CD4-positive, alpha-beta T cell treated with Interferon alpha-2 for 1 hour (primary cell): Measurements from ENCODE around the gene GLCE.

Source experiments
- DNase-seq, 2 donors: peaks; one replicate each; pipeline ENCODE4 v3.0.0-alpha.2; 2020 to 2022

The GLCE gene

DNA sequence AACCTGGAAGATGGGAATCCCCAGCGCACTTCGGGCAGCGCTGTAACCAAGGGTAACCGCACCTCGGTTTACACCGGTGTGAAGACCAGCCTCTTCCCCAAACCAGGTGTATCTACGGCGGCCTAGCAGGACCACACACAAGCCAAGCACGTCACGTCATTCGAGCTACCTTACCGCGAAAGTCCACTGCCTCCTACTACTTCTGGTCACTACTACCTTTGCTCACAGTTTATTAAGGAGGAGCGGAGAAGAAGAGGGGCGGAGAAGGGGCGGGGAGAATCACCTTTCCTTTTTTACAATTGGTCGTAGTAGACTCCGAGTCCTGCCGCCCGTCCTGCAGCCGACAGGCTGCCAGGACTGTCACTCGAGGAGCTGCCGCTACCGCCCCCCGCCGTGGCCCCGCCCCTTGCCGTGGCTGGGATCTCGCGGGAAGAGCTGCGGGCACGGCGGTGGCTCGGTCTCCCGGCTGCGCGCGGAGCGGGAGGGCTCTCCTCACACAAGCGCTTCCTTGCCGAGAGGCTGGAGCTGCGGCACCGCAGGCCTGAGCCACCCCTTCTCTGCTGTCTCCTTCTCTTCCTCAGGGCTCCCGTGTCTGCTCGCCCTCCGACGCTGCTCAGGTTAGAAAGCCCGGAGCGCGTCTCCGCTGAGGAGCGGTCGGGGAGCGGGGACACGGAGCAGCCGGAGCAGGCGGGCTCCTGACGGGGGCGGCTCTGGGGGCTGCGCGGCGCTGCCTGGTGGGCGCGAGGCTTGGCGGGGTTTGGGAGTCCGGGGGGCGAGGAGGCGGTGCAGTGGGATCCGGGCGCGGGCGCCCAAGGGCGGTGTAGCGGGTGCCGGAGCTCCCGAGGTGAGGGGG is at the start of gene GLCE:
Gene GLCE (plus strand): TSS at position 495 of the 853 bp plus-strand sequence. CDS start 95,172 bp downstream, outside the sequence.
- peak; percentile 93 to 95 for DNase-seq

DNA sequence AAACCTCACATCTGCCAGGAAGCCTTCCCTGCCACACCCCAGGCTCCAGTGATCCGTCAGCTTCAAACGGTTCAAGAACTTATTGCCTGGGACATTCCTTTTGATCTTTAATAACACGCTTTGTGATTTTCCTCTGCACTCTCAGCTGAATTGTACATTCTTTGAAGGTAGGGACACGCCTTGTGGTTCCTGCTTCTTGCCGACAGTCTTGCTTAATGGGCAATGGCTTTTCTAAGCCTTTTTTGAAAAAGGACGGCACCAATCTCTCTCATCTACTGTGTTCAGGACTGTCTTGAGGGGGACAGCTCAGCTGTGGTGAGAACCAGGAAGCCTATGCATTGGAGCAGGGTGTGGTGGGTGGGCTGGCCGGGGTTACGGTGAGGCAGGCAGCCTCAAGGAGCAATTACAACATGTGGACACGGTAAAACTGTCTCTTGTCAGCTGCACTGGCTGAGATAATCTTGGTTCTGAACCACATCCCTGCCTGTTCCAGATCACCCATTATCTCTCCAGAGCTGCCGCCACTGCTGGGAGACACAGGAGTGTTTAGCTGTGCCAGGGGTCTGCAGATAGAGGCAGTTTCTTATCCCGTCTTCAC is 46.0 kb upstream of the GLCE start:
- no peak for DNase-seq

DNA sequence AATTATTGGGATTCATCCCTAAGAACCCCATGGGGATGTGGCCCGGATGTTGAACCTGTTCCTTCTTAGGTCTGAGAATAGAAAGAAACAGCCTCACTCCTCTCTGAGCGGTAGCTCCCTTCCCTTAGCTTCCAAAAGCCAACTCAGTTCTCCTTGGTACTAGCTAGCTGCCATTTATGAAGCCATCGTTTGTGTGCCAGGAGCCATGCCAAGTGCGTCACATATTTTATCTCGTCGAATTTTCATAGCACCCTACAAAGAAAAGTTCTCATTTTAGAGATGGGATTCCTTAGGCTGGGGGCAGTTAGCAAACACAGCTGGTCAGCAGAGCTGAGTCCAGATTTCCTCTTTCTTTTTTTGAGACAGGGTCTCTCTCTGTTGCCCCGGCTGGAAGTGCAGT is 45.4 kb upstream of the GLCE start:
- no peak for DNase-seq

DNA sequence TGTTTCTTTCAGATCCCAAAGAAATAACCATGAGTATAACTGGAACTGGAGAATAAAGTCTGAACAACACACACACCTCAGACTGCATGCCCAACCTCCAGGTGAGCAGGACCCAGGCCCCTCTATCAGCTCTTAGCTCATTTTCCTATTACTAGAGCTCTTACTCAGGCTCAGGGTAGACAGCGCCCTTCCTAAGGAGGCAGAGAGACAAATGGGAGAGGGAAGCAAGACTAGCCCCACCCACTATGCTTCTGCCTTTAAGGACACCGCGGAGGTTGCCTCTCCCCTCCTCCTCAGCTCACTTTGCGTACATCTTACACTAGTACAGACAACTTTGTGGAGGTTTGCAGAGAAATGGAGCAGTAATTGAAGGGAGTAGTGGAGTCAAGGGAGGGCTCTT is 44.0 kb upstream of the GLCE start:
- no peak for DNase-seq

DNA sequence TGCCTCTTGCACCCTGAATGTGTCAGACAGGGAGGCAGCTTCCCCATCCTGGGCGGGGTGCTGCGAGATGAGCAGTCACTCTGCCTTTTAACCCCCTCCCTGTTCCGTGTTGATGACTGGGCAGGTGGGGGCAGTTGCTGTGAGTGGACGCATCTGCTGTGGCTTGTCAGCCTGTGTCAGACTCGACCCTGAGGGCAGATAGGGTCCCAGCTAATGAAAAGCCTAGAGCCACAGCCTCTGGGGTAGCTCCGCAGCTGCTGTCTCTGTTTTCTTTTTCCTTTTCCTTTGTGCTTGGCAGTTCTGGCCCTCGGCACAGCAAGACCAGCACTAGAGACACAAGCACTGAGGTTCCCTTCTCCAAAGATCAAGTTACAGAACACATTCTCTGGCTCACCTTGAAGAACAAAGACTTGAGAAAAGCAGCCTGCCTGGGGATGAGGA is 43.0 kb upstream of the GLCE start:
- DNase-seq: no peak

DNA sequence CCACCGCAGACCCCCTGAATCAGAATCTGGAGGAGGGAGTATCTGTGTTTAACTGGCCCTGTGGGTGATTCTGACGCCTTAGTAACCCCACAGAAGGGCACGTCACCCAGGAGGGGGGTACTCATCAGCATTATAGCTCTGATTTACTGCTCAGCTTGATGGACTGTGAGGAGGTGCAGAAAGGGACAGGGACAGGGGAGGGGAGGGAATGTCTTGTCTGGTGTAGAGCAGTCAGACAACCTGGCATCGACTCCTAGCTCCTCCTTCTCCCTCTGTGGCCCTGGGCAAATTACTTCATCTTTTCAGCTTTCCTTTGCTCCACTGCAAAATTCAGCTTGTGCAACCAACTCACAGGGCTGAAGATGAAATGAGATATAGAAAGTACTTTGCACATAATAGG is 42.3 kb upstream of the GLCE start:
- no peak for DNase-seq

DNA sequence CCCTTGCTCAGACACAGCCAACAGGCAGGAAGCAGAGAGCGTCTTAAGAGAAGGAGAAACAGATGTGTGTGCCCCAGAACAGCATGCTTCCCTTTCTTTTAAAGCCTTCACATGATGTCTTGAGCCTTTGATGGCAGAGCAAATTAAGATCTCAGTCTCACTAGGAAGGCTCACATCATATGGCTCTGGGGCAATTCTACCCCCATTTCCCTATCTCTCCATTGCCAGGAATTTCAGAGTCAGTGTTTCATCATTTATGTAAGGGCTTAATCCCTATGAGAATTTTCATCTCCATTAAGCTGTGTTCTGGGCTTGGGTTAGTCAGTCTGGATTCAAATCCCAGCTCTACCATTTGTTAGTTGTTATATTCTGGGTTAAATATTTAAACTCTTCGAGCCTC is 41.4 kb upstream of the GLCE start:
- no peak for DNase-seq

DNA sequence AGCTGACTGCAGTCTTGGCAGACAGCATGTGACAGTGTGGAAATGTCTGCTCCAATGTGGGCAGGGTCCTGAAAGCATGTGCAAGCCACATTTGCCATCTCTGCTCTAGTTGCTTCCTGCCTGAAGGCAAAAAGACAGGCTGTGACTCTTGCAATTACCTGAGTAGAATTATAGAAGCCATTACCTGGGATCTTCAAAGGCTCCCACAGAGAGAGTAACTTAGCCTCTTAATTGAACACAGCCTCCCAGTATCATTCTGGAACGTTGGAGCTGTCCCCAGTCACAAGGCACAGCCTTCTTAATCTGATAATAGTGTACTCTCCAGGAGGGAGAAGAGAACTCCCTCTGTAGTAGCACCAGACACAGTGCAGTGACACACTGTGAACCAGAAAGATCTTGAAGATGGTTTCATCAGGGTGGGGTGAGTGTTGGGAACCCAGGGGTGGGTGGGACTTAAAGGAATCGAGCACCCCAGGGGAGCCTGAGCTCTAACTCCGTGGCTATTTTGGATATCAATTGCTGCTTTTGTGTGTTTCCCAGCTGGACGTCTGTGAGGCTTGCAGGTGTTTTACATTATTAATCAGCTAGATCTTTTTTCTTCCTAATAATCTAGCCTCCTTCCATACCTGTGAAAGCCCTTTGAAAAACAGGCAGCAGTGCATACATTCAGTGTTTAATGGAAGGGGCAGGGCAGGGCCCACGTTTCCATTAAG is 40.6 kb upstream of the GLCE start:
- DNase-seq: no peak

DNA sequence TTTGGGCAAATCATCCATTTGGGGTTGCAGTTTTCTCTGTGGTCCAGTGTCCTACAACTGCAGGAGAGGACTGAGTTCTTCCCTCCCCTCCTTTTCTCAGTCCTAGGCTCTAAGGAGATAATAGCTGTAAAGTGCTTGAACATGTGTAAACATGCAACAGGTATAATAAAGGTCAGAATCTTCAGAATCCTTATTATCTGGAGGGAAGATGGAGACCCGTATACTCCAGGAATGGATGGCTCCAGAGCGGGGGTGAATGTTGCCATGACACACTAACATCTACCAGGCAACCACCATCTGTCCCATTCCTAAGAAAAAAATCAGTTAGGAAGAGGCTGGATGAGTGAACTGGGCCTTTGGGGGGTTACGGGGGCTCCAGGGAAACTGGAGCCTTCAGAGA is 39.7 kb upstream of the GLCE start:
- no peak for DNase-seq

DNA sequence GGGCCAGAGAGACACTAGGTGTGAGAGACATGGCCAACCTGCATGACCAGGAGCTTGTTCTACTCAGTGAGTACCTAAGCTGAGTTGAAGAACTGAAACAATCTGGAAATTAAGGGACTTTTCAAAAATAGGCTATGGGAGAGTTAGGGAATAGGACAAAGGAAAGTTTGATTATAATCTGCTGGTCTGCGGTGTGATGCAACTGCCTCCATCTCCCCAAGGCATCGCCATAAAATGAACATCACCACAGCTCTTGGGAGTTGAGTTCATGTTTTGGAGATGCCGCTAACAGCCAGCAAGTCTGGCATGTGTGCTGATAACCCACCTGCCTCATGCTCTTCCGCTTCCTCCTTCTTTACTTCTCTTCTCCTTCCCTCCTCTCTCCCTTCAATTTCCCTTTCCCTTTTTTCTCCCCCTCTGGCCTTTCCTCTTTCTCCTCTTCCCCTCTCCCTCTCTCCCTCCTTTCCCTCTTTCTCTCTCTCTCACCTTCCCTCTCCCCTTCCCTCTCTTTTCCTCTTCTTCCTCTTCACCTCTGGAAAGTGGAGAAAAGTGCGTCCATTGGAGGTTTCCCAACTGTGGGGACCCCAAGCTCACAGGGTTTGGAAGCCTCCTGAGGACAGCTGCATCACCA is 39.1 kb upstream of the GLCE start:
- no peak for DNase-seq

DNA sequence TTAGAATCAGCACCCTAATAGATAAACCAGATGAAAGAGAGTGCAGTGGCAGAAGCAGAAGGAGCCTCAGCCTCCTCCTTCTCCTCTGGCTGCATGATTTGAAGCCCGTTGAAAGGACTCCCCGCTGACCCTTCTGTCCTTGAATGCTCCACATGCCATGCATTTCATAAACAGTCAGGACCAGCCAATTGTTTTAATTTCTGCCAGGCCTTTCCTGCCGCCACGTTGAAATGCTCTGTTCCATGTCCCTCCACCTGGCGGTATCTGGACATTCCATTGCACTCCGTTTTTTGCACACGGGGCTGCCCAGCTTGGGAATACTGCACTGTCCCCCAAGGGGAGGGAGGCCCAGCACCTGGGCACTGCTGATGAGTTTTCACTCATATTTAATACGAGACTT is 35.2 kb upstream of the GLCE start:
- DNase-seq: no peak

DNA sequence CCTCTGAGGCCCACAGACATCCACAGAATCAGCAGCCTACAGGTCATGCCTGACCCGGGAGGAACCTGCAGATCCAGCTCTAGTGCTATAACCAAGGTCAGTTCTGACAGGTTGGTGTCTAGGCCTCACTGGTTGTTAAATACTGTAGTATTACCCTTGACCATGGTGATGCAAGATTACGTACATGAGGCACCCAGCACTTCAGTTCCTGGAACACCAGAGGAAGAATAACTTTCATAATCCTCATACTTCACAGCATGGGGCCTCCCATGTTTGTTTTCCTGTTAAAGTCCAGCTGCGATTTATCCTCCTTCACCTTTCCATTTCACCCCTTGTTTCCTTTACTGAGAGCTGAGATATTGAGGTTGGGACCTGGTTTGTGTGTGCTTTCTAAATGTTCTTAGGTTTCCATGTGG is 34.4 kb upstream of the GLCE start:
- peak in 1 of 2 donors; percentile 7 for DNase-seq

DNA sequence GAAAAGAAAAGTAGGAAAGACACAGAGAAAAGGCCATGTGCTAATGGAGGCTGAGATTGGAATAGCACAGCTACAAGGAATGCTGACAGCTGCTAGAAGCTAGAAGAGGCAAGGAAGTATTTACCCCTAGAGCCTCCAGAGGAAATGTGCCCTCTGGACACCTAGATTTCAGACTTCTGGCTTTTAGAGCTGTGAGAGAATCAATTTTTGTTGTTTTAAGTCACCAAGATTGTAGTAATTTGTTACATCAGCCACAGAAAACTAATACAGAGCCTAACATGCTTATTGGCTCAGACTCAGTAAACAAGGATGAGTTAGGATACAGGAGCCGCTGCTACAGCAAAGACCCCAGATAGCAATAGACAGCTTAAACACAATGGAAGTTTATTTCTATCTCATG is 33.1 kb upstream of the GLCE start:
- no peak for DNase-seq

DNA sequence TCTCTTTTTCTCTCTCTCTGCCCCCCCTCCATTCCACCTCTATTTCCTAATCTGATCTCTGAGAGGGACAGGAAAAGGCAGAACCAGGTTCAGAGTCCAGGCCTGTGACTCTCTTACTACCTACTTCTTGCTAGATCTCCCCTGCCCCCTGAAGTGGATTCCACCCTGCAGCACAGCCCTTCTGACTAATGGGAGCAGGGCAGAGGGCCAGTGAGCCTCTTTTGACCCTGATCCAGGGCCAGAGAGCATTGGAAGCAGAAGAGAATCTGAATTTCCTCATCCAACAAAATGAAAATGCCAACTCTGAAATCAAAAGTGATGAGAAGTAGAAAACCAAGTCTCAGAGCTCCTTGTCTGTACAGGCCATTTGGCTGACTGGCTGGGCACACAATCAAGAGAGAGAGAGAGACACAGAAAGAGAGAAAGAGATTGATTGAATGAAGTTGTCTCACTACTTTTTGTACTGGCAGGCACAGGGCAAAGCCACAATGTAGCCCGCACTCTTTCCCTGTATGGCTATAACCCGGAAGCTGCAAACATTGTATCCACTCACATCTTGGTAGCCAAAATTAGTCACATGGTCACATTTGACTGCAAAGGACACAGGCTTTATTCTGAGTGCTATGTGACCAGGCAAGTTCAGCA is 31.6 kb upstream of the GLCE start:
- DNase-seq: no peak

DNA sequence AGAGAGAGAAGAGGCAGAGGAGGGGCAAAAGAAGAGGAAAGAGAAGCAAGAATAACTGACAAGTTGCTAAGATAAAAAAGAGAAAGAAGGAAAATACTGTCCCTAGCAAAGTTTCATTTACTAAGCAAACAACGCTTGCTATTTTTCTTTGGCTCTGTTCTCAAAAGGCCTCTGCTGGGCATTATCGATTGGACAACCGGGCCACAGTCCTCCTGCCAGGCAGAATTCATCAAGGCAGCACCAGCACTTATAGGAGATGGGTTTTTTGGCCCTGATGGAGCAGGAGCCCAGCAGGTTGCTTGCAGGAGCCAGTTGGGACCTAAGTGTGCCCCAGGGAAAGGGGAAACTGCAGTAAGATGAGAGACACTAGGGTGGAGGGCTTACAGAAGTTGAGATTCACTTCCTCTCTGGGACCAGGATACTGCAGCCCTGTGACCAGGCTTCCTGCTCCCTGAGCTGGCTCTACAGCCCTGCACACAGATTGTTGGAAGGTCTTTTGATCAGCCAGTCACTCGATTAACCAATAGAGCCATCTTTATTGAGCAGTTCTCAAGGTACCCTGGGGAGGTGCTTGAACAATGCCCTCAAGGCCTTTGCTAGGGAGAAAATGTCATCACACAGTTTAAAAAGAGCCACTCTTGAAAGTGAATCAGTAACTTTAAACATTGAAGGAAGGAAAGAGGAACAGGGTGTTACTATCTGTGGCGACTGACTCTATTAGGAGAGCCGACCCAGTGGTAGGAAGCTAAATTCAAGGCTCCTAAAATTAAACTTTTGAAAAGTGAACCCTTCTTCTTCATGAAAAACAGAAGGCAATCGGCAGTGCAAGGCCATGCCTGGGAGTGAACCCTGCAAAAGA is 28.8 kb upstream of the GLCE start:
- DNase-seq: peak in 1 of 2 donors; percentile 9

DNA sequence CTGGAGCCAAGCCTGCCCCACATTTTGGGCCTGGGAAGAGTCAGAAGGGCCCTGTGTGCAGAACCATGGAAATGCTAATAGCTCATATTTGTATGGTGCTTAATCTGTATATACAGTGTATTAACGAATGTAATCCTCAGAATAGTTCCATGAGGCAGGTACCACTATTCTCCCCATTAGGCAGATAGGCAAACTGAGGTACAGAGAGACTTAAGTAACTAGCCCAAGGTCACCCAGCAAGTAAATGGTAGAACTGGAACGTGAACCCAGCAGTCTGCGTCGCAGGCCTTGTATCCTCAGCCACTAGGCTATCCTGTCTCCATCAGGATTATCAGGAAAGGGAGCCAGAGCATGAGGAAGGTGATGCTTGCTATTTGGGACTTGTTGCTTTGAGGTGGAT is 28.0 kb upstream of the GLCE start:
- no peak for DNase-seq

DNA sequence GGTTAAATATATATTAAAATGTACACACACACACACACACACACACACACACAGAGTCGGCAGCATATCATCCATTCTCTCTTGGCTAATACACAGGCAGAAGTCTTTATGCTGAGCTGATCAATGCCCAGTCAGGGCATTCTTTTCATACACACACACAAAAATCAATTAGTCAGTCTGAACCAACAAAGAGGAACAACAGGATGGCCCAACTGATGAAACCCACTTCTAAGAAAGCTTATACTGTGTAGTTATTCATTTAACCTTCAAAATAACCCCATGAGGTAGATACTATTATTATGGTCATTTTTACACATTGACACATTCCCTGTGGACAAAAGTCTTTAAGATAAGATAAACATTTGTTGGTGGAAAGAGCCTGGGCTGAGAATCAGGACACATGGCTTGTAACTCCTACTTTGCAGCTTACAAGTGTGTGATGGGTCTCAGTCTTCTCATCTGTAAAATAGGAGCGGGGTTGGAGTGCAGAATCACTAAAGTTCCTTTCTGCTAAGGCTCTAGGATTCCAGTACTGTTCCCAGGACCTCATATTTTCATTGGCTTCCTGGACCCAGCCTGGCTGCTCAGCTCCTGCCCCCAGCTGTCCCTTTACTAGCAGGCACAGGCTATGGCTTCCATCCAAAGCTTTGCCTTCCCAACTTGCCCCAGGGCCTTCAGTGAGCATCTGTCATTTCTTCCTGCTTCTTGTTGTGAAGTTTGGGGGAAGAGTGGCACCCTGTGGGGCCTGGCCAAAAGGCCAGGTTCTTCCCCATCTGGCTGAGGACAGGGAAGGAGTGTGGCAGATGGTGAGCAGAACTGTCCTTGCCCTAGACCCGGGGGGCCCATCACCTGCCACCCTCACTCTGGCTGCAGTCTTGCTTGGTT is 27.2 kb upstream of the GLCE start:
- no peak for DNase-seq

DNA sequence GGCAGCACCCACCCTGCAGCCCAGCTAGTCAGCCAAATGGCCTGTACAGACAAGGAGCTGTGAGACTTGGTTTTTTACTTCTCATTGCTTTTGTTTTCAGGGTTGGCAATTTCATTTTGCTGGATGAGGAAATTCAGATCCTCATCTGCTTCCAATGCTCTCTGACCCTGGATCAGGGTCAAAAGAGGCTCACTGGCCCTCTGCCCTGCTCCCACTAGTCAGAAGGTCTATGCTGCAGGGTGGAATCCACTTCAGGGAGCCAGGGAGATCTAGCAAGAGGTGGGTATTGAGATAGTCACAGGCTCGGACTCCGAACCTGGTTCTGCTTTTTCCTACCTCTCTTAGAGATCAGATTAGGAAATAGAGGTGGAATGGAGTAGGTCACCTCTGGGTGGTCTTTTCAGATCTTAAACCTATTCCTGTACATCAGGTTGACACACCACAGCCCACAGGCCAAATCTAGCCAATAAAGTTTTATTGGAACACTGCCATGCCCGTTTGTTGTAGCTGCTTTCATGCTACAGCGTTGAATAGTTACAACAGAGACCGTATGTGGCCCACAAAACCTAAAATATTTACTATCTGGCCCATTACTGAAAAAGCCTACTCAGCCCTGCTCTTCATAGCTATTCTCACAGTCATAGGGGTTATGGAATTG is 26.4 kb upstream of the GLCE start:
- DNase-seq: no peak

DNA sequence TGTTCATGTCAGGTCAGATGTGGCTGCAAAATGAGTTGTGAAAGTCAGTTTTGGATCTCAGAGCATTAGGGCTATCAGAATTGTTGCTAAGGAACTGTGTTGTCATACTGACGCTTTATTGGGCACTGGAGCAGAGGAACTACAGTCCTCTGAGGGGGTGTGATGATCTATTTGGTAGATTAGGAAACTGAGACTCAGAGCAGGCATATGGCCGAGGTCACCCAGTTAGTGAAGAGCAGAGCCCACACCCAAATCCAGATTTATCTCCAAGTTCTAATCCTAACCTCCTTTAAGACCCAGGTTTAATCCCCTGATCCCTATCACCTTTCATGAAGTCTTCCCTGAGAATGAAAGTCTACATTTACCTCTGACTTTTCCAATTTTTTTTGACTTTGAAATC is 25.6 kb upstream of the GLCE start:
- no peak for DNase-seq

DNA sequence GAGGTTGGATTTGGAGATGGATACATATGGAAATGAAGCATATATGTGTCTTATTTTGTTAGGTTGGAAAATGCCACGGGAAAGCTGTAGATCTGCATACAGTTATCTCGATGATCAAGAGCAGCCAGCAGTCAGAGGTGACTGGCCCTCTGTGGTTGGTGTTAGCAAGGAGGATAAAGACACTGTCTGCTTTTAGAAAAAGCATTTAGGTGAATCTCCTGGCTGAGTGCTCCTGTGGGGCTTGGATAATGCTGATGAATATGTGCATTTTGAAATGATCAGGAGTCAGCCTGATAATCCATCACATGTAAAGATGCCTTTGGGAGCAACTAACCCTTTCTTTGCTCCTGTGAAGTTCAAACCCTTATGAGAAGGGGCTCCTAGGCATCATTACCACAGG is 24.9 kb upstream of the GLCE start:
- DNase-seq: no peak
